Neural cell (in vitro differentiated cells): Measurements from ENCODE around the gene GJD2. TPM values are rescaled to one million over a fixed set of nuclear protein-coding genes. Genes with fewer than 3 reads are reported as not detected.

Experiments used
- H2AFZ ChIP-seq: fragments of 200-600, 300-800 bp; sonication (generic), shearing (Covaris generic); 2 replicates; pipeline ENCODE4 v1.6.0; 2014; ENCODE audit warnings: low read depth, mild to moderate bottlenecking, antibody characterized with exemption, low read length, moderate library complexity
- H3F3A ChIP-seq: fragments of 200-600 bp; shearing (Covaris generic); 2 replicates; pipeline ENCODE4 v1.6.1; 2016; ENCODE audit warnings: mild to moderate bottlenecking, moderate library complexity, mixed read lengths, antibody characterized with exemption, low read length; ENCODE audit not compliant: insufficient read depth, poor library complexity, severe bottlenecking
- H3K27ac ChIP-seq: fragments of 200-600, 300-800 bp; sonication (generic), shearing (Covaris generic); 2 replicates; pipeline ENCODE4 v1.5.1; 2014; ENCODE audit warnings: mild to moderate bottlenecking, low read length, moderate library complexity
- H3K27me3 ChIP-seq: fragments of 300-800, 200-600 bp; sonication (generic), shearing (Covaris generic); 2 replicates; pipeline ENCODE4 v1.6.0; 2014; ENCODE audit warnings: mild to moderate bottlenecking, low read depth, low read length, moderate library complexity; ENCODE audit not compliant: insufficient read depth
- H3K36me3 ChIP-seq: fragments of 300-800, 200-600 bp; sonication (generic), shearing (Covaris generic); 2 replicates; pipeline ENCODE4 v1.5.1; 2014; ENCODE audit warnings: mild to moderate bottlenecking, antibody characterized with exemption, low read length, moderate library complexity; ENCODE audit not compliant: insufficient read depth
- H3K4me2 ChIP-seq: fragments of 300-800, 200-600 bp; sonication (generic), shearing (Covaris generic); 2 replicates; pipeline ENCODE4 v1.6.0; 2014; ENCODE audit warnings: mild to moderate bottlenecking, low read length
- H3K4me3 ChIP-seq: fragments of 300-800, 200-600 bp; sonication (generic), shearing (Covaris generic); 2 replicates; pipeline ENCODE4 v1.5.1; 2014; ENCODE audit warnings: mild to moderate bottlenecking, low read length, moderate library complexity
- H3K79me2 ChIP-seq: fragments of 200-600 bp; shearing (Covaris generic); replicated peaks from 2 replicates; pipeline ENCODE4 v1.6.0; 2014; ENCODE audit warnings: mild to moderate bottlenecking, low read length, moderate library complexity; ENCODE audit not compliant: insufficient read depth
- H3K9ac ChIP-seq: fragments of 300-800, 200-600 bp; sonication (generic), shearing (Covaris generic); 2 replicates; pipeline ENCODE4 v1.6.1; 2016; ENCODE audit warnings: mild to moderate bottlenecking, low read length, mixed read lengths
- H3K9me2 ChIP-seq: fragments of 200-600 bp; shearing (Covaris generic); 2 replicates; pipeline ENCODE4 v1.6.1; 2016; ENCODE audit warnings: mild to moderate bottlenecking, low read length, mixed read lengths; ENCODE audit not compliant: insufficient read depth
- H3K9me3 ChIP-seq: fragments of 200-600, 300-800 bp; sonication (generic), shearing (Covaris generic); 2 replicates; pipeline ENCODE4 v1.6.1; 2016; ENCODE audit warnings: mild to moderate bottlenecking, mixed run types, low read length, moderate library complexity, mixed read lengths
- H4K20me1 ChIP-seq: fragments of 200-600 bp; shearing (Covaris generic); 2 replicates; pipeline ENCODE4 v1.6.1; 2016; ENCODE audit warnings: mild to moderate bottlenecking, mixed run types; ENCODE audit not compliant: insufficient read depth
- CTCF ChIP-seq: fragments of 450-650 bp; IDR thresholded peaks from 2 replicates; pipeline ENCODE4 v1.5.1; 2014; ENCODE audit warnings: antibody characterized with exemption, mild to moderate bottlenecking, moderate library complexity; ENCODE audit not compliant: poor library complexity, severe bottlenecking
- EP300 ChIP-seq: fragments of 450-650 bp; conservative IDR thresholded peaks from 2 replicates; pipeline ENCODE4 v1.6.1; 2014; ENCODE audit warnings: antibody characterized with exemption, mild to moderate bottlenecking, moderate library complexity; ENCODE audit not compliant: poor library complexity, severe bottlenecking
- EZH2 ChIP-seq: fragments of 200-600, 300-800 bp; shearing (Covaris generic), sonication (generic); IDR thresholded peaks from 2 replicates; pipeline ENCODE4 v1.6.1; 2014; ENCODE audit warnings: antibody characterized with exemption, low read length, borderline replicate concordance, mild to moderate bottlenecking; ENCODE audit not compliant: insufficient read depth, poor library complexity, severe bottlenecking
- MXI1 ChIP-seq: fragments of 450-650 bp; conservative IDR thresholded peaks from 2 replicates; pipeline ENCODE4 v1.6.1; 2014; ENCODE audit warnings: antibody characterized with exemption, mild to moderate bottlenecking; ENCODE audit not compliant: poor library complexity, severe bottlenecking
- POLR2AphosphoS5 ChIP-seq: IDR thresholded peaks from 2 replicates; pipeline ENCODE4 v1.6.1; 2012
- RAD21 ChIP-seq: fragments of 450-650 bp; conservative IDR thresholded peaks from 2 replicates; pipeline ENCODE4 v1.6.1; 2014; ENCODE audit warnings: antibody characterized with exemption, mild to moderate bottlenecking, moderate library complexity
- REST ChIP-seq: IDR thresholded peaks from 2 replicates; pipeline ENCODE4 v1.6.1; 2012; ENCODE audit warnings: borderline replicate concordance
- SMC3 ChIP-seq: fragments of 450-650 bp; conservative IDR thresholded peaks from 2 replicates; pipeline ENCODE4 v1.6.1; 2014; ENCODE audit warnings: antibody characterized with exemption, mild to moderate bottlenecking, moderate library complexity; ENCODE audit not compliant: poor library complexity
- TAF1 ChIP-seq: IDR thresholded peaks from 2 replicates; pipeline ENCODE4 v1.6.1; 2012; ENCODE audit warnings: low read depth
- polyA plus RNA-seq: library from polyadenylated mRNA; depleted of rRNA; stranded (reverse); fragments of >200 nt; gene quantifications from 2 replicates; pipeline ENCODE4 v1.2.3, GENCODE V29; 2014

The GJD2 gene
- polyA plus RNA-seq, 1 donor from 2014 or later, result 4.6 TPM

- Histone ChIP-seq H3K27me3 (no peaks in the 10 kb centered on the region), H3K9me3 (no peaks in the 10 kb centered on the region), H3K36me3 (no peaks in the 10 kb centered on the region), H3K9me2 (no peaks in the 10 kb centered on the region), H3K9ac (no peak overlapping the region), H3K4me2 (no peak overlapping the region), H2AFZ (no peak overlapping the region), H4K20me1 (no peaks in the 10 kb centered on the region), H3K27ac (no peak overlapping the region), H3K4me3 (no peak overlapping the region), H3K79me2 (no peaks in the 10 kb centered on the region), H3F3A (no peaks in the 10 kb centered on the region)
- no peak for TF ChIP-seq CTCF
- TF ChIP-seq MXI1, result no peak
- TF ChIP-seq SMC3, result no peak
- TF ChIP-seq EZH2, result no peak
- TF ChIP-seq RAD21, result no peak
- no peak for TF ChIP-seq POLR2AphosphoS5
- no peak for TF ChIP-seq EP300
- TF ChIP-seq REST, result no peak
- TF ChIP-seq TAF1, result no peak
Measured at GRCh38 chr15:34726406-34727100, 28.2 kb downstream of the GJD2 start.

- H3K4me2 ChIP-seq, result no peak overlapping the region
- no peaks in the 10 kb centered on the region for H4K20me1 ChIP-seq
- H3K9ac ChIP-seq, result no peak overlapping the region
- H3K79me2 ChIP-seq, result no peaks in the 10 kb centered on the region
- no peaks in the 10 kb centered on the region for H3K27me3 ChIP-seq
- TF ChIP-seq MXI1 (no peak), EZH2 (no peak), REST (no peak), POLR2AphosphoS5 (no peak), TAF1 (no peak), RAD21 (no peak), EP300 (no peak), CTCF (no peak), SMC3 (no peak)
- H2AFZ ChIP-seq, result no peak overlapping the region
- no peaks in the 10 kb centered on the region for H3K36me3 ChIP-seq
- H3K9me3 ChIP-seq, result no peaks in the 10 kb centered on the region
- H3K27ac ChIP-seq, result no peak overlapping the region
- H3F3A ChIP-seq, result no peaks in the 10 kb centered on the region
- H3K9me2 ChIP-seq, result no peaks in the 10 kb centered on the region
- H3K4me3 ChIP-seq, result no peak overlapping the region
Measured at GRCh38 chr15:34725556-34725955, 29.2 kb downstream of the GJD2 start.
